ENCODE results near the gene MYZAP.
"Not testable (repeated sequence)": the region's sequence is repeated elsewhere in the genome, so short reads cannot be mapped to it uniquely, and the experiment has no call there.

Gene MYZAP

DNA sequence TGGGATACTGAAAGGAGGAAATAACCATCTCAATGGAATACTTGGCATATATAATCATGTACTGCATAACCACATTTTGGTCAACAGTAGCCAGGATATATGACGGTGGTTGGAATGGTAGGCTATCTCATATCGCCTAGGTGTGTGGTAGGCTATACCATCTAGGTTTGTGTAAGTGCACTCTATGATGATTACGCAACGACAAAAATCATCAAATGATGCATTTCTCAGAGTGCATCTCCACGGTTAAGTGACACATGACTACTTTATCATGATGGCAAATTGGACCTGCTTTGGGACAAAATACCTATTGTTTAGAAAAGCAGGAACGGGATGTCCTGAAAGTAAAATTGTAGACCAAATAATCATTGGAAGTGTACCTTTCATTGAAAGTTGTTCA is 2.8 kb downstream of the MYZAP start:
- no peak for DNase-seq (ENCODE audit: low read depth in 2 of 2)

GRCh38 chr15:57595011-57595866 is 3.5 kb downstream of the MYZAP start:
- no peak for DNase-seq (ENCODE audit: low read depth in 2 of 2)

GRCh38 chr15:57596301-57596855 is 4.7 kb downstream of the MYZAP start:
- no peak for DNase-seq (ENCODE audit: low read depth in 2 of 2)

DNA sequence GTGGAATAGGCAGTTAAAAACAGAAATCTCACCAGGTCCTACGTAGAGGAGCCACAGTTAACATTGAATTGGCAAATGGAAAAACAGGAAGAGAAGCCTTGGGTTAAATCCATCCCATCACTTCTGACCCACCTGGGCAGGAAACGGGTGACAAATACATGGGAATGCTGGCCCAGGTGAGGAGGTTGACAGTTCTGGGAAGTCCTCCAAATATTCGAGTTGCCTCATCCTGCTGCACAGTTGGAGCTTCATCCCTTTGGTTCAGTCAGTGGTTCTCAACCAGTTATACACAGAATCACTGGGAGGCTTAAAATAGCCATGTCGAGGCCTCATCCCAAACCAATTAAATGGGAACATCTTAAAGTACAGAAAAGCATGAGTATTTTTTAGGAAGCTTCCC is 5.3 kb downstream of the MYZAP start:
- DNase-seq (ENCODE audit: low read depth in 2 of 2) = no peak

- no peak for DNase-seq (ENCODE audit: low read depth in 2 of 2)
These were observed 5.7 kb downstream of the MYZAP start for GRCh38 chr15:57597431-57597830.

GRCh38 chr15:57598346-57598745 is 6.6 kb downstream of the MYZAP start:
- DNase-seq (ENCODE audit: low read depth in 2 of 2) = no peak

DNA sequence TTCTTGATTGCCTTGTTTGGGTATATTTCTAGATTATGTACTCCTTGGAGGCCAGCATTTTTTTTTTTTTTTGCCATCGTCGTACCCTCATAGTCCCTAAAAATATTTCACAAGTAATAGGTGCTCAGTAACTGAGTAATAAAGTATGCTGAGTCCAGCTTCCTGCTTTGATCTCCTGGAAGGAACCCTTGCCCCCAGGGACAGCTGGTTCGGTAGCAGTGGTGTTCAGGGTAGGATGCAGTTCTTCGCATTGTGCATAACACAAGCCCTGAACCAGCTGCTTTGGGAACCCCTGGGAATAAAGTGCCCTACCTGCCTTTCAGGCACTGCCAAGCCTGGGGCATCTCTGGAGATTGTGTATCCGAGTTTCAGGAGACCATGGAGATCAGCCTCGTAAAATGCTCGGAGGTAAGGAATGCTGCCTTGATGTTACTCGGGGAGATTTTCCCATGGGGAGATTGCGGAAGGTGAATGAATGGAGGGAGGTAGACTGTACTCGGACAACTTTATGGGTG is 7.6 kb downstream of the MYZAP start:
- no peak for DNase-seq (ENCODE audit: low read depth in 2 of 2)

- no peak for DNase-seq (ENCODE audit: low read depth in 2 of 2)
These were observed 8.5 kb downstream of the MYZAP start for GRCh38 chr15:57600197-57600596.

- no peak for DNase-seq (ENCODE audit: low read depth in 2 of 2)
These were observed 12.8 kb downstream of the MYZAP start for GRCh38 chr15:57604507-57604906.

- DNase-seq (ENCODE audit: low read depth in 2 of 2) = no peak
These were observed 13.8 kb downstream of the MYZAP start for GRCh38 chr15:57605491-57605890.

- DNase-seq (ENCODE audit: low read depth in 2 of 2) = no peak
These were observed 14.3 kb downstream of the MYZAP start for GRCh38 chr15:57606048-57606447.

- no peak for DNase-seq (ENCODE audit: low read depth in 2 of 2)
These were observed 15.1 kb downstream of the MYZAP start for GRCh38 chr15:57606816-57607215.

- no peak for DNase-seq (ENCODE audit: low read depth in 2 of 2)
These were observed 15.9 kb downstream of the MYZAP start for GRCh38 chr15:57607570-57608000.

DNA sequence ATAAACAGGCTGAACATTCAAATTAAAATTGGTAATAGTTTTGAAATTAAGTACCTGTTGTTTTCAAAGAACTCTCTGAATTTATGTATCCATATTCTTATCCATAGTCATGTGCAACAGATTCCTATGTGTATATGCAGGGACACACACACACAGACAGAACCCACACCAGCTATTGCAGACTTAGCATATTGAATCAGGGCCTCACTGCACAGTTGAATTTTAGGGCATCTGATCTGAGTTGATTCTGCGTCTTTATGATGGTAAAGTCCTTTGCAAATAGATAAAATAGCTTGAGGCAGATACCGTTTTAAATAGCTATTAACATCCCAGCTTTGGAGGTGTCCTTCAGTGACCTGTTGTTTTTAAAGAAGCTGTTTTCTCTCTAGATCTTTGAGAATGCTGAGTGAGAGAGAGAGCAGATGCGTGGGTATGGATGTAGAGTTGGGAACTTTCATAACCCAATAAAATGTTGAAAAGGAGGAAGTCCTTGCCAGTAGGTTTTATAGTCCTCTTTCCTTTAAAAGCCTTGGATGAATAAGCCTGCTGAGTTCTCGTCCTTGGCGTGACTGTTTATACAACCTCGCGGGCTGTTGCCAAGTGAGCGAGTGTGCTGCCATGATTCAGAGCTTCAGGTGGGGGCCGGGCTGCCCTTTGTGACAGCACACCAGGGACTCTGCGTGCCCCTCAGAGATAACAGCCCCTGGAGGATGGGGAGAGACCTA is 18.3 kb downstream of the MYZAP start:
- DNase-seq (ENCODE audit: low read depth in 2 of 2) = no peak

DNA sequence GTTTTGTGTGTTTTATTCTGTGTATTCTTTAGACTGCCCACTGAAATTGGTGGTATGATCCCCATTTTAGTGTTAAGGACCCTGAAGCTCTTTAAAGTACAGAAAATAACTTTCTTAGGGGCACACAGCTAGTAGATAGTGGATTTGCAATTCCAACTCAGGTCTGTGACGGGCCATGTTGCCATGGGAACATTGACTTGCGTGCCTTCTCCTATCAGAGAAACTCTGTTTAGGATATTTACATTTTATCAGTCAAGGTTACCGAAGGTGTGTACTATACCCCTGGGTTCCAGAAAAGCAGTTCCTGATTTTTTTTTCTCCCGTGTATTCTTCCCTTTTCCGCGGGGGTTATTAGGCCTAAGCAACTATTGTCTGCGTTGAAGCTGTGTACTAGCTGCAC is 19.4 kb downstream of the MYZAP start:
- DNase-seq (ENCODE audit: low read depth in 2 of 2) = no peak

- DNase-seq (ENCODE audit: low read depth in 2 of 2) = no peak
These were observed 20.2 kb downstream of the MYZAP start for GRCh38 chr15:57611938-57612337.

DNA sequence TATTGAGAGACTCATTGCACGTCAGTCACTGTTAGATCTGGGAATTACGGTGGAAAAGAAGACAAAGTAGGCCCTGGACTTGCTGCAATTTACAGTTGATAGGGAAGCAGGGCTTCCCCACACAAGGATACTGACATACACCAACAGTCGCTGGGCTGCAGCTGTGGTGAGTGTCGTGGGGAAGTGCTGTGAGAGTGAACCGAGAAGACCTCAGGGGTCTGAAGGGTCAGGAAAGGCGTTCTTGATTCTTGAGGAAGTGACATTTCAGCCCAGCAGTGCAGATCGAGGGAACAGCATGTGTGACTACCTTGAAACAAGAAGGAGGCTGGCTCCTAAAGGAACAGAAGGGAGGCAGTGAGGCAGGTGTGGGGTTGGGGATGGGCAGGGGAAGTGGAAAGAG is 22.5 kb downstream of the MYZAP start:
- no peak for DNase-seq (ENCODE audit: low read depth in 2 of 2)

- not testable (repeated sequence) for DNase-seq (ENCODE audit: low read depth in 2 of 2)
These were observed 24.3 kb downstream of the MYZAP start for GRCh38 chr15:57615951-57616496.

GRCh38 chr15:57618325-57618724 is 26.6 kb downstream of the MYZAP start:
- no peak for DNase-seq (ENCODE audit: low read depth in 2 of 2)

- DNase-seq (ENCODE audit: low read depth in 2 of 2) = no peak
These were observed 28.0 kb downstream of the MYZAP start for GRCh38 chr15:57619746-57620145.

GRCh38 chr15:57624730-57625129 is 33.0 kb downstream of the MYZAP start:
- DNase-seq (ENCODE audit: low read depth in 2 of 2) = no peak

DNA sequence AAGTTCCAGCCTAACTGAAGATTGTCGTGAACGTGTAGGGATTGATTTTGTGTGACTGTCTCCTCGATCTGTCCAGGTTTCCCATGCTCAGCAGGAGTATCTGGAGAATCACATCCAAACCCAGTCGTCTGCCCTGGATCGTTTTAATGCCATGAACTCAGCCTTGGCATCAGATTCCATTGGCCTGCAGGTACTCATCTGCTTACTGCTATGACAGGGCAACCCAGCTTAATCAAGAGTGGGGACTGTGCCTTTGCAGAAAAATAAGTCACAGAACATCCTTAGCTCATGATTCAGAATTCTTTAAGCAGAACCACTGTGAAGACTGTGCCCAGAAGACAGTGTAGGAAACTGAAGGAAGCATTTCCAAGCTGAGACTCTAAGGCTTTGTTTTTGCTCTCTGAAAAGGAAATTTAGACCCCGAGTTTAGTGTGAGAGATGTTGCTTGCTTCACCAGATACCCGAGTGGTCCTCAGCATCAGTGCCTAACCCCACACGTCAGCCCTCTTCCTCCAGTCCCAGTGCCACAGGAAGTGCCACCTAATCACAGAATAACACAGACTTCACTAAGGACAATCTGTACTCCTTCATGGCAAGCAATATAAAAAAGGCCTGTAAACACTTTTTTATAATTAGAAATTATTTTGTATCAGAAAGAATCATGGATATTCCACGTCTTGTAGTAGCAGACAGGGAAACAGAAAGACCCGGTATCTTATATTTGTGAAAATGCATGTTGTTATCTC is 34.2 kb downstream of the MYZAP start:
- DNase-seq (ENCODE audit: low read depth in 2 of 2) = no peak

Measured in stimulated activated CD4-positive, alpha-beta T cell treated with anti-CD3 and anti-CD28 coated beads, Interleukin-12 subunit alpha, Interleukin-12 subunit beta, amount 100 ng/mL, for 24 hours (primary cell).